Measurements from ENCODE around the gene CLEC2A. TPM values are rescaled to one million over a fixed set of nuclear protein-coding genes. Genes with fewer than 3 reads are reported as not detected.

Gene CLEC2A
- total and polyA plus RNA-seq, 2 donors (not counting 3 experiments of a cell fraction or from before 2014, with no cell fraction given): not detected

GRCh38 chr12:9961106-9961505 lies 28.9 kb upstream of the CLEC2A start:
- DNase-seq (ENCODE audit: low read depth, low spot score) (no peak), FAIRE-seq (no peak)
- Histone ChIP-seq H3K36me3 (ENCODE audit: control insufficient read depth in 2 of 2, extremely low read depth in 1 of 2, insufficient read depth in 2 of 2, low read length in 2 of 2) (no peaks in the 10 kb centered on the region), H3K79me2 (ENCODE audit: control insufficient read depth, insufficient read depth, low read length) (no peaks in the 10 kb centered on the region), H3K9me1 (replicated peaks; ENCODE audit: control insufficient read depth, extremely low read depth, insufficient read depth, low read length) (no peaks in the 10 kb centered on the region), H4K20me1 (replicated peaks; ENCODE audit: control insufficient read depth, extremely low read depth, insufficient read depth, low read length) (no peaks in the 10 kb centered on the region), H3K4me3 (replicated peaks in 1 of 3; ENCODE audit: insufficient read depth in 1 of 3, low read depth in 1 of 3, low read length in 3 of 3) (no peak overlapping the region), H3K4me2 (ENCODE audit: insufficient read depth, low read length) (no peak overlapping the region), H3K27me3 (ENCODE audit: control insufficient read depth in 2 of 2, insufficient read depth in 2 of 2, low read length in 2 of 2) (peaks cover 0 to 3% of the 10 kb centered on the region in 2 experiments), H3K27ac (ENCODE audit: insufficient read depth, low read depth, low read length) (no peak overlapping the region), H3K4me1 (ENCODE audit: control insufficient read depth, extremely low read depth, insufficient read depth, low read length) (no peaks in the 10 kb centered on the region), H2AFZ (ENCODE audit: low read depth, low read length) (no peak overlapping the region), H3K9ac (replicated peaks; ENCODE audit: extremely low read depth, insufficient read depth, low read length) (no peak overlapping the region), H3K9me3 (replicated peaks; ENCODE audit: control insufficient read depth, insufficient read depth, low read length) (no peaks in the 10 kb centered on the region)
- ChIA-PET CTCF (interaction anchor here (1.8 kb wide), 2 partner anchors 17 to 21 kb away, joined by 6 to 9 read pairs; no protein-coding TSS in a partner anchor), POLR2A (no interaction called here)
- dilution Hi-C loops (cut with MboI; ENCODE audit: extremely low pct_ligation_motif_present, low sequenced_read_pairs) (no loop called here), intact Hi-C loops (cut with micrococcal nuclease) (no loop called here)
- TF ChIP-seq POLR2A (IDR thresholded peaks at IDR 0.05; ENCODE audit: low read depth, low read length): no peak
- no peak for TF ChIP-seq CTCF (IDR thresholded peaks at IDR 0.05; ENCODE audit: extremely low read depth in 1 of 2, insufficient read depth in 1 of 2, low read depth in 1 of 2, low read length in 2 of 2)
- no peak for TF ChIP-seq FOS (IDR thresholded peaks at IDR 0.05; ENCODE audit: borderline replicate concordance, insufficient read depth, low read length)
- TF ChIP-seq MYC (IDR thresholded peaks at IDR 0.05; ENCODE audit: low read depth, low read length): no peak
- no peak for TF ChIP-seq JUN (IDR thresholded peaks at IDR 0.05; ENCODE audit: borderline replicate concordance, insufficient read depth, insufficient read length, low read depth)
- no peak for TF ChIP-seq GATA2 (IDR thresholded peaks at IDR 0.05; ENCODE audit: insufficient read depth, insufficient read length, low read depth, low read length)
- no peak for TF ChIP-seq EZH2 (IDR thresholded peaks at IDR 0.05; ENCODE audit: borderline replicate concordance, low read depth, low read length, severe bottlenecking)
- no peak for TF ChIP-seq POLR2AphosphoS5 (IDR thresholded peaks at IDR 0.05; ENCODE audit: insufficient read depth, low read depth, low read length)
- TF ChIP-seq MAX (IDR thresholded peaks at IDR 0.05; ENCODE audit: insufficient read depth, insufficient read length): no peak
- BruUV-seq (replicated peaks): no TSS peak
